H1 (cell line): ENCODE measurements around the gene FAM174B. TPM values are rescaled to one million over a fixed set of nuclear protein-coding genes. Genes with fewer than 3 reads are reported as not detected.

Experiments used
- CTCF ChIA-PET: fragments of 300-600 bp; sonication (Branson Sonifier 250); formaldehyde crosslinking; loops from one replicate; lab custom pipeline; 2021; ENCODE audit not compliant: partially characterized antibody; lab: Charles Lee
- POLR2A ChIA-PET: fragments of 300-600 bp; sonication (Branson Sonifier 250); formaldehyde crosslinking; loops from one replicate; lab custom pipeline; 2021; ENCODE audit warnings: inconsistent platforms; ENCODE audit not compliant: partially characterized antibody; lab: Charles Lee
- DNase-seq, 2 experiments: peaks; one replicate each; pipeline versions ENCODE4 v3.0.0 to v3.0.0-alpha.2; 2010 to 2022; ENCODE audit warnings: low spot score in 2 of 2, low read depth in 1 of 2, mixed read lengths in 1 of 2
- FAIRE-seq: peaks from 2 replicates; lab custom pipeline; 2011; peaks lifted over from hg19 to GRCh38; lab: Jason Lieb, UNC
- H2AFZ ChIP-seq: 2 replicates; pipeline ENCODE4 v1.8.1; 2012; ENCODE audit warnings: low read length, inconsistent platforms
- H2AK5ac ChIP-seq: 2 replicates; pipeline ENCODE4 v1.6.1; 2013; ENCODE audit warnings: low read depth, low read length
- H2BK120ac ChIP-seq: replicated peaks from 2 replicates; pipeline ENCODE3; 2013; ENCODE audit warnings: low read depth, low read length, inconsistent platforms
- H2BK12ac ChIP-seq: 2 replicates; pipeline ENCODE4 v1.6.1; 2013; ENCODE audit warnings: low read depth, low read length
- H2BK15ac ChIP-seq: 2 replicates; pipeline ENCODE4 v1.6.1; 2013; ENCODE audit warnings: low read length
- H2BK20ac ChIP-seq: 2 replicates; pipeline ENCODE4 v1.6.1; 2013; ENCODE audit warnings: low read length
- H2BK5ac ChIP-seq: 2 replicates; pipeline ENCODE4 v1.6.1; 2013; ENCODE audit warnings: low read depth, low read length
- H3K14ac ChIP-seq: 2 replicates; pipeline ENCODE4 v1.6.1; 2013; ENCODE audit warnings: inconsistent platforms; ENCODE audit not compliant: insufficient read length
- H3K18ac ChIP-seq: 2 replicates; pipeline ENCODE4 v1.6.1; 2013; ENCODE audit warnings: low read length; ENCODE audit errors: extremely low read depth
- H3K23ac ChIP-seq: 2 replicates; pipeline ENCODE4 v1.6.1; 2013; ENCODE audit warnings: inconsistent platforms; ENCODE audit not compliant: insufficient read length
- H3K23me2 ChIP-seq: 2 replicates; pipeline ENCODE4 v1.6.1; 2013; ENCODE audit warnings: low read depth, low read length
- H3K27ac ChIP-seq: 2 replicates; pipeline ENCODE4 v1.6.1; 2011; ENCODE audit warnings: low read depth, low read length, inconsistent platforms
- H3K27me3 ChIP-seq, 4 experiments: replicated peaks in 1 of 4; 1 replicate in 1 of 4; 2 replicates in 3 of 4; pipeline versions ENCODE4 v1.6.1 to v1.8.1; 2011 to 2013; ENCODE audit warnings: low read length in 3 of 4, mild to moderate bottlenecking in 3 of 4, inconsistent platforms in 2 of 4, mixed read lengths in 2 of 4, moderate library complexity in 1 of 4; ENCODE audit not compliant: control insufficient read depth in 3 of 4, insufficient read depth in 3 of 4; ENCODE audit errors: extremely low read depth in 1 of 4
- H3K36me3 ChIP-seq, 4 experiments: 2 replicates each; pipeline versions ENCODE4 v1.6.1 to v1.8.1; 2011 to 2013; ENCODE audit warnings: mild to moderate bottlenecking in 4 of 4, low read length in 3 of 4, moderate library complexity in 2 of 4, control low read depth in 1 of 4, inconsistent platforms in 1 of 4; ENCODE audit not compliant: insufficient read depth in 4 of 4, control insufficient read depth in 2 of 4
- H3K4ac ChIP-seq: replicated peaks from 2 replicates; pipeline ENCODE3; 2013; ENCODE audit warnings: low read length, low read depth, mixed read lengths, inconsistent platforms; ENCODE audit not compliant: insufficient read length
- H3K4me1 ChIP-seq, 4 experiments: replicated peaks in 1 of 4; 1 replicate in 1 of 4; 2 replicates in 3 of 4; pipeline versions ENCODE4 v1.6.1 to v1.8.1; 2011 to 2013; ENCODE audit warnings: low read length in 3 of 4, inconsistent platforms in 2 of 4, mixed read lengths in 1 of 4; ENCODE audit not compliant: insufficient read depth in 4 of 4, control insufficient read depth in 3 of 4
- H3K4me2 ChIP-seq, 2 experiments: 2 replicates each; pipeline versions ENCODE4 v1.6.1 to v1.8.1; 2011 to 2013; ENCODE audit warnings: low read depth in 2 of 2, low read length in 2 of 2, control low read depth in 1 of 2, inconsistent platforms in 1 of 2, mild to moderate bottlenecking in 1 of 2; ENCODE audit not compliant: insufficient read depth in 1 of 2
- H3K4me3 ChIP-seq, 4 experiments: fragments of 200-600, 300-600 bp in 1 of 4; sonication (generic), shearing (Covaris generic), sonication (Bioruptor Twin) in 1 of 4; 2 replicates each; pipeline versions ENCODE4 v1.5.1 to v1.8.1; 2011 to 2016; ENCODE audit warnings: low read length in 4 of 4, low read depth in 3 of 4, control low read depth in 2 of 4, inconsistent platforms in 2 of 4, mild to moderate bottlenecking in 2 of 4, mixed read lengths in 1 of 4, moderate library complexity in 1 of 4; ENCODE audit not compliant: insufficient read depth in 2 of 4; ENCODE audit errors: extremely low read depth in 1 of 4
- H3K56ac ChIP-seq: replicated peaks from 2 replicates; pipeline ENCODE3; 2013; ENCODE audit warnings: low read depth, mild to moderate bottlenecking, mixed read lengths, low read length, inconsistent platforms; ENCODE audit not compliant: insufficient read length
- H3K79me1 ChIP-seq: 2 replicates; pipeline ENCODE4 v1.6.1; 2013; ENCODE audit warnings: low read depth, low read length, control low read depth
- H3K79me2 ChIP-seq, 2 experiments: 2 replicates each; pipeline versions ENCODE4 v1.6.1 to v1.8.1; 2012 to 2013; ENCODE audit warnings: low read length in 2 of 2, mild to moderate bottlenecking in 2 of 2, inconsistent platforms in 1 of 2; ENCODE audit not compliant: insufficient read depth in 2 of 2, control insufficient read depth in 1 of 2
- H3K9ac ChIP-seq, 4 experiments: replicated peaks in 1 of 4; 1 replicate in 1 of 4; 2 replicates in 3 of 4; pipeline versions ENCODE4 v1.6.1 to v1.8.1; 2011 to 2013; ENCODE audit warnings: low read depth in 3 of 4, low read length in 3 of 4, control low read depth in 2 of 4, mild to moderate bottlenecking in 2 of 4, moderate library complexity in 2 of 4, inconsistent platforms in 1 of 4; ENCODE audit errors: extremely low read depth in 1 of 4
- H3K9me3 ChIP-seq, 2 experiments: 2 replicates each; pipeline versions ENCODE4 v1.6.1 to v1.8.1; 2012 to 2013; ENCODE audit warnings: mild to moderate bottlenecking in 2 of 2, moderate library complexity in 2 of 2, control low read depth in 1 of 2, inconsistent platforms in 1 of 2, low read depth in 1 of 2, low read length in 1 of 2, mixed read lengths in 1 of 2; ENCODE audit not compliant: insufficient read depth in 2 of 2
- H4K20me1 ChIP-seq, 2 experiments: replicated peaks in 1 of 2; 2 replicates each; pipeline versions ENCODE3 to v1.8.1; 2011 to 2013; ENCODE audit warnings: inconsistent platforms in 2 of 2, low read length in 2 of 2, mild to moderate bottlenecking in 1 of 2; ENCODE audit not compliant: insufficient read depth in 2 of 2, control insufficient read depth in 1 of 2
- H4K5ac ChIP-seq: 2 replicates; pipeline ENCODE4 v1.6.1; 2013; ENCODE audit warnings: low read length, low read depth, mixed read lengths, inconsistent platforms; ENCODE audit not compliant: insufficient read length
- H4K8ac ChIP-seq: 2 replicates; pipeline ENCODE4 v1.8.0; 2013; ENCODE audit warnings: mild to moderate bottlenecking, moderate library complexity, low read length, inconsistent platforms; ENCODE audit not compliant: insufficient read depth; ENCODE audit errors: extremely low read depth
- H4K91ac ChIP-seq: replicated peaks from 2 replicates; pipeline ENCODE3; 2013; ENCODE audit warnings: low read length, mixed read lengths, inconsistent platforms; ENCODE audit not compliant: insufficient read length
- RBBP5 ChIP-seq: IDR thresholded peaks from 2 replicates; pipeline ENCODE4 v1.7.1; 2012; ENCODE audit warnings: low read depth, mild to moderate bottlenecking, inconsistent platforms, low read length, moderate library complexity, borderline replicate concordance
- SAP30 ChIP-seq: fragments of 300-600 bp; sonication (generic); IDR thresholded peaks from 2 replicates; pipeline ENCODE4 v1.7.1; 2012; ENCODE audit warnings: low read length, moderate library complexity, mild to moderate bottlenecking, inconsistent platforms; ENCODE audit not compliant: insufficient read depth, insufficient replicate concordance
- WGBS, 2 experiments: shearing (Covaris generic) in 1 of 2; methylation state at CpG; one replicate each; pipeline versions ENCODE4 v1.1.6 to v1.1.7; 2013 to 2015; ENCODE audit warnings: low lambda C conversion rate in 2 of 2, mixed read lengths in 2 of 2, inconsistent platforms in 1 of 2, low coverage in 1 of 2, missing lambda C conversion rate in 1 of 2; ENCODE audit not compliant: insufficient replicate concordance in 2 of 2, insufficient coverage in 1 of 2, insufficient read length in 1 of 2; ENCODE audit errors: extremely low coverage in 1 of 2, missing lambda C conversion rate in 1 of 2; 5-methylcytosine and 5-hydroxymethylcytosine counted together
- polyA plus RNA-seq, 7 experiments: library from polyadenylated mRNA; depleted of rRNA in 3 of 7; stranded (reverse) in 5 of 7; unstranded in 2 of 7; fragments of >200 nt in 5 of 7; fragments of 200-250 nt in 2 of 7; gene quantifications; 1 replicate in 5 of 7; 2 replicates in 1 of 7; 4 replicates in 1 of 7; pipeline versions ENCODE4 v1.2.1 to v1.2.3, GENCODE V29; 2011 to 2013; ENCODE audit warnings: missing spikeins in 2 of 7, mixed read lengths in 2 of 7
- total RNA-seq: library from RNA; stranded (reverse); fragmentation: NEBNext Ultra II Directional; extraction: Animal tissue kit (Norgen Biotek cat#: 25700); gene quantifications from 2 replicates; pipeline ENCODE4 v1.2.1, GENCODE V29; 2021

FAM174B gene
- total and polyA plus RNA-seq, 2 of the 8 experiments (the other 6 are each of a cell fraction or from before 2014, with no cell fraction given), result 9.3 to 35.2 TPM

GRCh38 chr15:92633418-92633817, 22.2 kb downstream of the FAM174B start:
- Histone ChIP-seq H3K4ac (no peak overlapping the region), H3K56ac (no peak overlapping the region), H4K8ac (no peak overlapping the region), H3K9ac (no peak overlapping the region), H3K36me3 (peaks cover 0 to 6% (median 0%) of the 10 kb centered on the region in 4 experiments; a peak in 1 of 8 replicates), H3K18ac (no peak overlapping the region), H3K4me2 (no peak overlapping the region), H2AFZ (no peak overlapping the region), H2BK5ac (no peak overlapping the region), H3K79me2 (peaks cover 0 to 10% of the 10 kb centered on the region in 2 experiments; a peak in 1 of 4 replicates), H2BK12ac (no peak overlapping the region), H4K91ac (no peak overlapping the region), H2AK5ac (no peak overlapping the region; the same call in 1 of the 2 replicates), H2BK120ac (no peak overlapping the region), H3K23ac (no peak overlapping the region), H2BK15ac (peak overlapping the region; percentile 55), H4K20me1 (no peaks in the 10 kb centered on the region), H3K23me2 (no peaks in the 10 kb centered on the region), H4K5ac (no peak overlapping the region), H3K4me3 (no peak overlapping the region), H3K9me3 (peaks cover 0 to 2% of the 10 kb centered on the region in 2 experiments; a peak in 1 of 4 replicates), H3K27ac (no peak overlapping the region), H3K79me1 (peaks cover 7% of the 10 kb centered on the region), H3K27me3 (no peaks in the 10 kb centered on the region), H3K4me1 (peaks cover 0 to 9% (median 3%) of the 10 kb centered on the region in 4 experiments; a peak in 4 of 7 replicates), H3K14ac (no peak overlapping the region), H2BK20ac (no peak overlapping the region; the same call in 1 of the 2 replicates)
- FAIRE-seq (no peak), DNase-seq (no peak)
- CTCF ChIA-PET, result interaction anchor here (1.1 to 1.7 kb wide), 3 partner anchors 28 to 542 kb away, joined by 3 to 5 read pairs (median 4); no protein-coding TSS in a partner anchor
- POLR2A ChIA-PET, result no interaction called here
- 97% methylated on average over 6 of the region's 6 CpGs; no CpG with 5 or more reads in 1 of the 2 experiments for WGBS, 2 experiments
- TF ChIP-seq RBBP5 (no peak), SAP30 (no peak)
